Fibroblast of skin of left biceps (primary cell): Measurements from ENCODE around the gene REXO2.
A peak's percentile ranks its signal among the peaks of the same experiment; 100 is the strongest.

ENCODE experiments used
- DNase-seq, 2 experiments: peaks; one replicate each; pipeline ENCODE4 v3.0.0-alpha.2; 2013; ENCODE audit warnings: low read depth in 2 of 2

Gene REXO2

GRCh38 chr11:114440971-114441763 is 1.9 kb downstream of the REXO2 start:
- no peak for DNase-seq

GRCh38 chr11:114441921-114442320 is 2.7 kb downstream of the REXO2 start:
- no peak for DNase-seq

- no peak for DNase-seq
These were observed 3.3 kb downstream of the REXO2 start for GRCh38 chr11:114442536-114442935.

DNA sequence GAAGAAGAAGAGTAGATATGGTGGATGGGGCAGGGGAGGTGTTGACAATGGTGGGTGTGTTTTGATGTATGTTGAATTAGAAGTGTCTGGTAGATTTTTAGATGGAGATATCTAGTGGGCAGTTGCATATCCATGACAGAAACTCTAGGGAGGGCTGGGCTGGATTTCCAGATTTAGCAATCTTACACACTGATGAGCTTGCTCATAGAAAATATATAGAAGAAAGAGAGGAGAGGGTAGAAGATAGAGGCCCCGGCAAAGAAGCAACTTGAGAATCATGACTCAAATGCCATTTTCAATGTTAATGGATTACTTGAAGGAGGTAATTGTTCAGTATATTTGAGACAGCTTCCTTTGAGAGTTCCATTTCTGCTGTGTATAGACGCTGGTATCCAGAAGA is 8.2 kb downstream of the REXO2 start:
- DNase-seq: no peak

DNA sequence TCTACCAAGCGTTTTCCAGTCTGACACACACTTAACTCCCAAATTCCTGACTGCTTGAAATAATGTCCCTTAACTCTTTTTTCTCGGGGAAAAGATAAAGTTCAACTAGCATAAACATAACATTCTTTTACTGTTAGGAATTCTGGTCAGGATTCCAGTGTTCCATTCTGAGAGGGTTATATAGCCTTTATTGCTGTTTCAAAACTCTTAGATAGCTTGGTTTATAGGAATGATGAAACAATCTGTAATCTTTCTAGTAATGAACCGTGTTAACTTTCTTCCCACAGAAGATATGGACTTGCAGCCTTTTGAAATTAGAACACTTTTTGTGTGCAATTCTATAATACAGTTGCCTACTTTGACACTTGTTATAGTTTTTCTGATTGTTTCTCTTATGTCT is 8.6 kb downstream of the REXO2 start:
- peak; percentile 74 to 77 for DNase-seq

DNA sequence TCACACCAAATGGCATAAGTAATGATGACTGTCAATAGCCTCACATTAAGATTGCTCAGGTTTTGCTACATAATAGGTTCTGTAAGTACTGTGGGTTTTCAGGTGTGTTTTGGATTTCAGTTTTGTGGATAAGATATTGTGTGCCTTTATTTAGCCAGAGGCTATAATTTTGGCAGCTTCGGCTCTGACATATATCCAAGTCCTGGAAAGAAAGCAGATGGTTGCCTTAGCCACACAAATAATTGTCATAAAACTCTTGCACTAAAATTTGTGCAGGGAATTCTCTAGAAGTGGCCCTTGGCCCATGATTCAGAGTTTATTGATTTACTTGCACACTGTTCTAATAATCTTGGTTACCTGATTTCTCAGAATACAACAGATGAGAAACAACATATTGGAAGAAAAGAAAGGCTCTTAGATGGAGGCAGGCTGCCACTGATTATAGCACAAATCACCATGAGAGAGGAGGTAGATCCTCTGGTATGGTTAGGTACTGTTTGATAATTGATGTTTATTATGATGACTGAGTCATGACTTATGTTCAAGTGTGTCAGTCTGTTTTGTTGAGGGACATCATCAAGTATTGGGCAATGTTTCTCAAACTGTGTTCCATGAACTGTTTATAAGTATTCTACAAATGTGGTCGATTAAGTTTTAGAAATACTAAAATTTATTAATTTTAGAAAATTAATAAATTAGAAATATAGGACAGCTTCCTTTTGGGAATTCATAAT is 9.6 kb downstream of the REXO2 start:
- DNase-seq: no peak

GRCh38 chr11:114449845-114450244 is 10.6 kb downstream of the REXO2 start:
- DNase-seq: no peak

- DNase-seq: no peak
These were observed 13.1 kb downstream of the REXO2 start for GRCh38 chr11:114452399-114452798.

GRCh38 chr11:114463999-114464398 is 24.7 kb downstream of the REXO2 start:
- no peak for DNase-seq

GRCh38 chr11:114466742-114467141 is 27.5 kb downstream of the REXO2 start:
- DNase-seq: no peak

DNA sequence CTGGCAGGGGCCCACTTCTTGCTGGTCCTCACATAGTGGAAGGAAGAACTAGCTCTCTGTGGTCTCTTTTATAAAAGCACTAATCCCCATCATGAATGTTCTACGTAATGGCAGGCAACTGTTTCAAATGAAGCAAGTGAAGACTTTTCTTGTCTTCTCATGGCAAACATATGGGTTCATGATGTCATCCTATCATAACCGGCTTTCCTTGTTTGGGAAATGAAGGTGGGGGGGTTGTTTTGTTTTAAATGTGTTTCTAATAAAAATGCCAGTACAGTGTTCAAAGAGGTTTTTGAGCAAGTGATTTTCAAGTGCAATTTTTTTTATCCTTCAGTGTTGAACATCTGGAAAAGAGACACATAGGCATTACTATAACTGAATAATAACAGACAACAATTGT is 33.4 kb downstream of the REXO2 start:
- DNase-seq: peak; percentile 22 to 29

DNA sequence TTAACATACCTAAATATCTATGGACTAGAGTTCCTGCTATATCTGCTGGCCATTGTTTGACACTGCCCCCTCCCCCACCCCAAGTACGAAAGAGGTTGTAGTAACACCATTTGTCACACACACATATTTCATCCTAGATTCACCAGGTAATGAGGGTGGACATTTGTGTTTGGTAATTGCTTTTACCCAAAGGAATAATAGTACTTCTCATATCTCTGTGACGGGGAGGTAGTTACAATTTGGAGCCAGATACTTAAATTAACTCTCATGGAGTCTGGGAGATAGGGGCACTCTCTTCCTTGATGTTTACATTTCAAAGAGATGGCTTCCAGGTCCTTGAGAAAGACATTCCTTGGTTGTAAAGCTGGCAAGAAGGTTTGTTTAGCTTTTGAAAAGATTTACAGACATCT is 38.7 kb downstream of the REXO2 start:
- no peak for DNase-seq

GRCh38 chr11:114478768-114479167 is 39.5 kb downstream of the REXO2 start:
- DNase-seq: no peak

- DNase-seq: no peak
These were observed 40.1 kb downstream of the REXO2 start for GRCh38 chr11:114479331-114479730.

GRCh38 chr11:114482114-114482513 is 42.8 kb downstream of the REXO2 start:
- DNase-seq: no peak

- no peak for DNase-seq
These were observed 44.7 kb downstream of the REXO2 start for GRCh38 chr11:114483929-114484328.

DNA sequence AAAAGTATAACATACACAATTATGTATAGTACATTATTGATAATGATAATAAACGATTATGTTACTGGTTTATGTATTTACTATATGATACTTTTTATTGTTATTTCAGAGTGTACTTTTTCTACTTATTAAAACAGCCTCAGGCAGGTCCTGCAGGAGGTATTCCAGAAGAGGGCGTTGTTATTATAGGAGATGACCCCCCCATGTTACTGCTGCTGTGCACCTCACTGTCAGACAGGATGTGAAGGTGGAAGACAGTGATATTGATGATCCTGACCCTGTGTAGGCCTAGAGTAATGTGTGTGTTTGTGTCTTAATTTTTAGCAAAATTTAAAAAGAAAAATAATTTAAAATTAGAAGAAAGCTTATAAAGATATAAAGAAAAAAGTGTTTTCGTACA is 57.6 kb downstream of the REXO2 start:
- DNase-seq: no peak

DNA sequence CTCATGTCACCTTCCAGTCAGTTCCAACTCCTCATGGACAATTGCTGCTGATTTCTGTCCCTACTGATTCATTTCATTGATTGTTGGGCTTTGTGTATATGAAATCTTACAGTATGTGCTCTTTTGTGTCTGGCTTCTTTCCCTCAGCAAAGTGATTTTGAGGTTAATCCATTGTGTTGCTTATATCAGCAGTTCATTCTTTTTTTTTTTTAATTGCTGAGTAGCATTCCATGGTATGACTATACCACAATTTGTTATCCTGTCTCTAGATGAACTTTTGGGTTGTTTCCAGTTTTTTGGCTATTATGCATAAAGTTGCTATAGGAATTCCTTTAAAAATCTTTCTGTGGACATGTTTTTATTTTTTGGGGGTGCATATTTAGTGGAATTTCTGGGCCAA is 60.5 kb downstream of the REXO2 start:
- peak; percentile 8 to 17 for DNase-seq
